ENCODE measurements around the gene PTPRF. TPM values are rescaled to one million over a fixed set of nuclear protein-coding genes. Genes with fewer than 3 reads are reported as not detected.

Gene PTPRF
- polyA plus RNA-seq, 3 donors, result 44.3 to 213 (median 48.9) TPM

DNA sequence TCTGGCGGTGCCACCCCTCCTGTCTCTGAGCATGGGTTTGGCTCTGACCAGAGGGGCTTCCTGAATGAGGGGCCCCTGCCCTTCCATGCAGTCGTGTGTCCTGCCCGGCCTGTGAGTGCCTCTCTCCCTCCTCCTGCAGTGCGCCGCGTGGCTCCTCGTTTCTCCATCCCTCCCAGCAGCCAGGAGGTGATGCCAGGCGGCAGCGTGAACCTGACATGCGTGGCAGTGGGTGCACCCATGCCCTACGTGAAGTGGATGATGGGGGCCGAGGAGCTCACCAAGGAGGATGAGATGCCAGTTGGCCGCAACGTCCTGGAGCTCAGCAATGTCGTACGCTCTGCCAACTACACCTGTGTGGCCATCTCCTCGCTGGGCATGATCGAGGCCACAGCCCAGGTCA is 57.9 kb downstream of the PTPRF start:
- 87 to 93% (median 93%) methylated on average over 16 to 18 of the region's 18 CpGs for WGBS, 3 donors
- no peak overlapping the region for H3K27ac ChIP-seq (ENCODE audit: low read depth, low read length)

DNA sequence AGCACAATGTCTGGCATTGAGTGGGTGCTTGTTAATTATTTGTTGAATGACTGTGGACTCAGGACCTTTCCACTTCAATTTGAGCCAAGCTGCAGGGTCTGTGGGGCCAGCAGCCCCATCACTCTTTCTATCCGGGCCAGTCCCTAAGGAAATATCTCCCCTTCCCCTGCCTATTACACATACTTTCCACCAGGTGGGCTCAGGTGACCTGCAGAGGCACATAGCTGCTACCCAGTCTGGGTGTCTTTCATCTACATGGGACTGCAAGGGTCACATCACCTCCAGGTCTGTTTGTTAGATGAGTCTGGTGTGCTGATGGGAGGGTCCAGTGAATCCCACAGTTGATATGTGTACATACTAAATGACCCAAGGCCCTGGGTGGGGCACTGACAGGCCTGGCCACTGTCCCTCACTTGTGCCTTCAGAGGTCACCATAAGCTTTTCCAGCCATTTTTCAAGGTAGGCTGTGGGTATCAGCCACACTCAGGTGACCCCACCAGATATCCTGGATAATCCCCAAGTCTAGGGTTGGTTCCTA is 59.8 kb downstream of the PTPRF start:
- H3K27ac ChIP-seq (ENCODE audit: low read depth, low read length), result no peak overlapping the region
- 46 to 73% (median 70%) methylated on average over 1 of the region's 1 CpG for WGBS, 3 donors

- no peak overlapping the region for H3K27ac ChIP-seq (ENCODE audit: low read depth, low read length)
- 95 to 97% (median 95%) methylated on average over 27 to 39 of the region's 39 CpGs for WGBS, 3 donors
Measured at GRCh38 chr1:43591181-43591580, 60.5 kb downstream of the PTPRF start.

GRCh38 chr1:43592051-43592665 is 61.5 kb downstream of the PTPRF start:
- 91 to 94% (median 92%) methylated on average over 11 of the region's 11 CpGs for WGBS, 3 donors

DNA sequence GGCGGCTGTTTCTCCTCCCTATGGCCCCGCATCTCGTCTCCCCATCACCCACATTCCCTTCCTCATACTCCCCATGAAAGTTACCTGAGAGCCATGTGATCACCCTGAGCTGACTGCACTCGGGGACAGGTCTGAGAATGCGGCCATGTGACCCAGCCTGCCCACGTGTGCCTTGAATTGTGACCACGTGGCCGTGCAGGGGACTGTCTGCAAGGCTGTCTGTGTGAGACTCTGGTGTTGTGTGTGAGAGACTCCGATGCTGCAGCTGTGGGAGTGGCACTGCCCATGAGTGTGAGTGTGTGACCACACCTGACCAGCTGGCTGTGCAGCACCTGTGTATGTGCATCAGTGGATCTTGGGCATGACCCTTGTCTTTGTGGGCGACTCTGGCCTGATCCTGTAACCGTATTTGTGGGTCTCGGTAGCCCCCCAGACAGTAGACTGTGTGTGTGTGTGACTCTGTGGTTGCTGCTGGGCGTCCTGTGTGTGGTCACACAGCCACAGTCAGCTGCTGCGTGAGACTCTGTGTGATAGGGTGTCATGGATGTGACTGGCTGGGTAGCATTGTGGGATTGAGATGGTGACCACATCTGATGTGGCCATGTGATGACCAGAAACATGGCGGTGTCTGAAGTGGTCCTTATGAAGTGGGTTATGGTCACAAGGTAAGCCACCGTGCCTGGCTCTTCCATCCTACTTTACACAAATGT is 62.4 kb downstream of the PTPRF start:
- WGBS, 3 donors, result 89 to 91% (median 91%) methylated on average over 16 of the region's 16 CpGs

More at GRCh38 chr1:43592051-43592665, 61.5 kb downstream of the PTPRF start:
- H3K27ac ChIP-seq (ENCODE audit: low read depth, low read length), result no peak overlapping the region

DNA sequence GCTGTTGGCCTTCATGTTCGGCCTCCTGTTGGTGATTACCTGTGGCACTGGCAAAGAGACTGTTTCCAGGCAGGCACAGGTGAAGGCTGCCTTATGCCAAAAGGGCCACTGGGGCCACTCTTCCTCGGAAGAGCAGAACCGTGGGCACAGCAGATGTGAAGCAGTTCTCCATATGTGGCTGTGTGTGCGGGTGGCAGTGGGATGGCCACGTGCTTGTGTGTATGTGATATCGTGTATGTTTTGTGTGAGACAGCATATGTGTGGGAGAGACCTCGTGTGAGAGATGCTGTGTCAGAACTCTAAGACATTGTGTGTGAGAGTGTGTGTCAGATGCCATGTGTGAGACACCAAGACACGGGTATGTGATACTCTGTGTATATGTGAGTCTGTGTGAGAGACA is 65.9 kb downstream of the PTPRF start:
- 85 to 91% (median 86%) methylated on average over 8 of the region's 8 CpGs for WGBS, 3 donors
- H3K27ac ChIP-seq (ENCODE audit: low read depth, low read length), result no peak overlapping the region

More for the DNA sequence above, 62.4 kb downstream of the PTPRF start:
- no peak overlapping the region for H3K27ac ChIP-seq (ENCODE audit: low read depth, low read length)

DNA sequence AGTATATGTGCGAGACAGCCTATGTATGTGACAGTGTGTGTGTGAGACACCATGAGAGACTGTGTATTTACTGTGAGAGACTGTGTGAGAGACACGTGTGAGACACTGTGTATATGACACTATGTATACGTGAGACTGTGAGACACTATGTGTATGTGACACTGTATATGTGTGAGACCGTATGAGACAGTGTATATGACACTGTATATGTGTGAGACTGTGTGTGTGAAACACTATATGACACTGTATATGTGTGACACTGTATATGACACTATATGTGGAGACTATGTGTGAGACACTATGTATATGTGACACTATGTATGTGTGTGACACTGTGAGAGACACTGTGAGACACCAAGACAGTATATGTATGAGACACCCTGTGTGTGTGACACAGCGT is 66.3 kb downstream of the PTPRF start:
- WGBS, 3 donors, result 86 to 88% (median 87%) methylated on average over 5 of the region's 5 CpGs
- H3K27ac ChIP-seq (ENCODE audit: low read depth, low read length), result no peak overlapping the region

- H3K27ac ChIP-seq (ENCODE audit: low read depth, low read length), result no peak overlapping the region
- WGBS, 3 donors, result 95% methylated on average over 28 to 31 of the region's 31 CpGs
Measured at GRCh38 chr1:43597721-43598120, 67.0 kb downstream of the PTPRF start.

GRCh38 chr1:43598622-43599021 is 67.9 kb downstream of the PTPRF start:
- 93 to 96% (median 93%) methylated on average over 11 of the region's 11 CpGs for WGBS, 3 donors
- no peak overlapping the region for H3K27ac ChIP-seq (ENCODE audit: low read depth, low read length)

GRCh38 chr1:43600033-43601020 is 69.6 kb downstream of the PTPRF start:
- 87 to 91% (median 90%) methylated on average over 19 of the region's 19 CpGs for WGBS, 3 donors
- H3K27ac ChIP-seq (ENCODE audit: low read depth, low read length), result no peak overlapping the region

DNA sequence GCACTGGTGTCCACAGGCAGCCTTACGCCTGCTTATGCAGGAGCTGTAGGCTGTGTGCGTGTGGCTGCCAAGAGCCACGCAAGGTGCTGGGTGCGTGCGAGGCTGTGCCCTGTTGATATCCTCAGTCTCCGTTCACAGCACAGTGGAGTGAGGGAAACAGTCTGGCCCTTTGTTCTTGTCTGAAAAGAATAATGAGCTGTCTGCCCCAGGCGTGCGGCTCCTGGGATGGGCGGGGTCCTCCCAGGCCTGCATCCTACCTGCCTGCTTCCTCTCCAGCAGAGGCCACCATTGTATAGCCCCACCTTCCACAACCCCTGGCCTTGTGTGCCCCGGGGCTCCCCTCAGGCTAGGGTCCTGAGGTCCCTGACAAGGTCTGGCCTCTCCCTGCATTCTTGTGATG is 72.3 kb downstream of the PTPRF start:
- 78 to 86% (median 85%) methylated on average over 10 of the region's 10 CpGs for WGBS, 3 donors

GRCh38 chr1:43604192-43604591 is 73.5 kb downstream of the PTPRF start:
- no peak overlapping the region for H3K27ac ChIP-seq (ENCODE audit: low read depth, low read length)
- 90 to 94% (median 92%) methylated on average over 5 of the region's 5 CpGs for WGBS, 3 donors

More for the DNA sequence above, 72.3 kb downstream of the PTPRF start:
- no peak overlapping the region for H3K27ac ChIP-seq (ENCODE audit: low read depth, low read length)

DNA sequence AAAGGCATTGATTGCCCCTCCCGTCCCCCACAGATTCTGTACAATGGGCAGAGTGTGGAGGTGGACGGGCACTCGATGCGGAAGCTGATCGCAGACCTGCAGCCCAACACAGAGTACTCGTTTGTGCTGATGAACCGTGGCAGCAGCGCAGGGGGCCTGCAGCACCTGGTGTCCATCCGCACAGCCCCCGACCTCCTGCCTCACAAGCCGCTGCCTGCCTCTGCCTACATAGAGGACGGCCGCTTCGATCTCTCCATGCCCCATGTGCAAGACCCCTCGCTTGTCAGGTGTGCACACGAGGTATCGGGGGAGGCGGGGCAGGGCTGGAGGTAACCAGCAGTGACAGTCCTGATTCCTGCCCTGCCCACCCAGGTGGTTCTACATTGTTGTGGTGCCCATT is 74.5 kb downstream of the PTPRF start:
- WGBS, 3 donors, result 94 to 95% (median 95%) methylated on average over 18 of the region's 18 CpGs
- H3K27ac ChIP-seq (ENCODE audit: low read depth, low read length), result no peak overlapping the region

DNA sequence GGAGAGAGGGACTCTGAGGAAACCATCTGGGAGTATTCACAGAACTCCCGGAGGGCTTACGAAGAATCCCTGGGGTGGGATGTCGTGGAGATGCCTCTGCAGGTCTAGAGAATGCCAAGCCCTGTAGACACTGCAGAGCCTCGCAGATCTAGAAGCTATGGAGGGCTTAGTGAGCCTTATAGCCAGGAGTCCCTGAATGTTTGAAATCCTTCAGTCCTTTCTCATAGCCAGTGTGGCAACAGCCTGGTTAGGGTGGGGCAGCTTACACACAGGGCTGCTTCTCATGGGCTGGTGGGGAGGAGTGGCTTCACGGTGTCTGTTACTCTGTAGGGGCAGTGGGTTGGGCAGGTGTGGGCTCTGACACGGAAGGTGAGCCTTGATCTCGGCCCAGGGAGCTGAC is 75.1 kb downstream of the PTPRF start:
- no peak overlapping the region for H3K27ac ChIP-seq (ENCODE audit: low read depth, low read length)
- WGBS, 3 donors, result 88 to 90% (median 88%) methylated on average over 7 of the region's 7 CpGs

GRCh38 chr1:43606624-43607023 is 75.9 kb downstream of the PTPRF start:
- no peak overlapping the region for H3K27ac ChIP-seq (ENCODE audit: low read depth, low read length)
- 94 to 98% (median 95%) methylated on average over 13 of the region's 13 CpGs for WGBS, 3 donors

DNA sequence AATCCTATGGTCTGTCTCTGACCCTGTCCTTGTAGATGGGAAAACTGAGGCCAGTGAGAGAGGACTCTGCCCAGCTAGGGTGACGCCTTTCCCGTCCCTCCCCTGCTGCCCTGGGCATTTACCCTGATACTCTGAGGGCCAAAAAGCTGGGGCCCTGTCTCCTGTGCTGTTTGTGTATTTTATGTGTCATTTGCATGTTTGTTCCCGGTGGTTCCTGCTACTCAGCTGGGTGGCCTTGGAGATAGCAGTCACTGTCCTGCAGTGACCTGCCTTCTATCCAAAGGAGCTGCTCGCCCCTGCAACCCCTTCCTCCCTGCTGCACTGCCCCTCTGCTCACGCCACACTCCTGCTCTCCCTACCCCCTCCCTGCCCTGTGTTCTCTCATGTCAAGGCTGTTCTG is 78.1 kb downstream of the PTPRF start:
- 78 to 88% (median 87%) methylated on average over 5 of the region's 5 CpGs for WGBS, 3 donors
- no peak overlapping the region for H3K27ac ChIP-seq (ENCODE audit: low read depth, low read length)

DNA sequence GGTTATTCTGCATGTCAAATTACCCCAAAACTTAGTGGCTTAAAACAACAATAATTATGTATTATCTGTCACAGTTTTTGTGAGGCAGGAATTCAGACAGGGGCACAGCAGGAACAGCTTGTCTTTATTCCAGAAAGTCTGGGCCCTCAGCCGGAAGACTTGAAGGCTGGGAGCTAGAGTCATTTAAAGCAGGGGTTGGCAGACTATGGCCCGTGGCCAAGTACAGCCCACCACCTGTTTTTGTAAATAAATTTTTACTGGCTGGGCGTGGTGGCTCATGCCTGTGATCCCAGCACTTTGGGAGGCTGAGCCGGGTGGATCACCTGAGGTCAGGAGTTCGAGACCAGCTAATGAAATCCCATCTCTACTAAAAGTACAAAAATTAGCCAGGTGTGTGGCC is 79.7 kb downstream of the PTPRF start:
- H3K27ac ChIP-seq (ENCODE audit: low read depth, low read length), result no peak overlapping the region
- 92 to 94% (median 92%) methylated on average over 5 of the region's 5 CpGs for WGBS, 3 donors

DNA sequence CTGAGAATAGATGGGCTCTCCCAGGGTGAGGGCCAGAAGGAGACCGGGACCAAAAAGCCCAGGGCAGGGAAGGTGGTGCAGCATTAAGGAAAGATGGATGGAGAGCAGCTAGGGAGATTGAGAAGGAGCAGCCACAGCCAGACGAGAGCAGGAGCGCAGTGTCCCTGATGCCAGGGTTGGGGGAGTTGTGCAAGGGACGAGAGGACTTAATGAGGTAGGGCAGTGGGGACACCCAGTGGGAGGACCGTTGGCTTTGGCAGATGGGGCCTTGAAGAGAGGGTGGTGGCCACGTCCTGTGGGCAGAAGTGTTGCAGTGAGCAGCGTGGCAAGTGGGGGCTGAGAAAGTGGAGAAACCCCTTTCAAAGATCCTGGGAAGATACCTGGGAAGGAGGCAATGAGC is 81.3 kb downstream of the PTPRF start:
- 57 to 79% (median 59%) methylated on average over 7 of the region's 7 CpGs for WGBS, 3 donors
- H3K27ac ChIP-seq (ENCODE audit: low read depth, low read length), result no peak overlapping the region

DNA sequence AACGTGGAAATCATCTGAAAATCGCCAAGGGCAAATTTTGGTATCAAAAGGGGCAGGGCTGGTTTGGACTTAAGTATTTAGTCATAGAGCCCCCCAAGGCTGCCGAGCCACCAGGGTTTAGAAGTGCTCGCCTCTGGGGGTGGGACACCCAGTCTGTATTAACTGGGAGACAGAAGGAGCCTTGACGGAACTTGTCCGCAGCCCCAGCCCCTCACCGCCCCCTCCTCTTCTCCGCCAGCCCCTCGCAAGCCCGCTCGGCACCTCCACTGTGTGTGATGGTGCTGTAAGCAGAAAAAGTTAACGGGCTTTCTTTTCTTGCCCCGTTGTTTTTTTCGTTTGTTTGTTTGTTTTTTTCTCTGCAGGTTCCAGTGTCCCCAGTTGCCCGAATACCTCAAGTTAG is 81.7 kb downstream of the PTPRF start:
- WGBS, 3 donors, result 88 to 90% (median 89%) methylated on average over 15 of the region's 15 CpGs
- H3K27ac ChIP-seq (ENCODE audit: low read depth, low read length), result no peak overlapping the region

Data from adipose tissue (tissue), 3 donors.